ENCODE measurements around the gene NFX1. TPM values are rescaled to one million over a fixed set of nuclear protein-coding genes. Genes with fewer than 3 reads are reported as not detected.

The NFX1 gene
- total and polyA plus RNA-seq, 9 of the 15 experiments (the other 6 are each of a cell fraction or from before 2014, with no cell fraction given) = 8.8 to 38.9 (median 26.8) TPM

- no peak for TF ChIP-seq ZNF512 (tag; IDR thresholded peaks at IDR 0.05)
- TF ChIP-seq ARNT (IDR thresholded peaks at IDR 0.05) = peak in 1 of 2 experiments; percentile 26; a peak in 2 of 4 replicates
- no peak for TF ChIP-seq BCLAF1 (IDR thresholded peaks at IDR 0.05; ENCODE audit: borderline replicate concordance in 1 of 2, control insufficient read depth in 1 of 2, low read depth in 2 of 2, low read length in 1 of 2)
- peak; percentile 77 for TF ChIP-seq KDM5B (IDR thresholded peaks at IDR 0.05; ENCODE audit: insufficient replicate concordance, low read depth, low read length)
- TF ChIP-seq RB1 (IDR thresholded peaks at IDR 0.05; ENCODE audit: low read depth) = peak; percentile 61; the same call in 1 of the 2 replicates
- TF ChIP-seq NKRF (IDR thresholded peaks at IDR 0.05; ENCODE audit: borderline replicate concordance) = peak; percentile 97; the same call in 1 of the 2 replicates
- TF ChIP-seq EP300 (IDR thresholded peaks at IDR 0.05; ENCODE audit: low read length) = 0 out of 2 replicates have a peak, but pooled peaks have one; percentile 36
- no peak for TF ChIP-seq SMARCB1 (IDR thresholded peaks at IDR 0.05; ENCODE audit: insufficient read length, low read depth)
- TF ChIP-seq KDM1A (IDR thresholded peaks at IDR 0.05) = 0 out of 4 replicates have a peak, but pooled peaks of 1 of the 2 experiments have one; percentile 16
- peak; percentile 74 for TF ChIP-seq FIP1L1 (IDR thresholded peaks at IDR 0.05; ENCODE audit: low read depth, low read length, poor library complexity, severe bottlenecking)
- no peak for TF ChIP-seq KLF13 (tag; IDR thresholded peaks at IDR 0.05; ENCODE audit: borderline replicate concordance, low read depth)
- no peak for TF ChIP-seq ZBTB43 (CRISPR knock-in tag; IDR thresholded peaks at IDR 0.05)
- no peak for TF ChIP-seq SPI1 (IDR thresholded peaks at IDR 0.05; ENCODE audit: borderline replicate concordance, low read depth, low read length)
- TF ChIP-seq RBFOX2 (IDR thresholded peaks at IDR 0.05; ENCODE audit: low read depth, low read length) = peak; percentile 97
- TF ChIP-seq ZNF354B (CRISPR knock-in tag; IDR thresholded peaks at IDR 0.05) = no peak
- TF ChIP-seq CBFB (CRISPR knock-in tag; IDR thresholded peaks at IDR 0.05) = no peak
- TF ChIP-seq ETS1 (conservative IDR thresholded peaks at IDR 0.05; ENCODE audit: control insufficient read depth, low read depth, low read length) = peak; percentile 70; the same call in 1 of the 2 replicates
Measured at GRCh38 chr9:33290247-33291030, at the start of gene NFX1 (continued).

Measured in K562 (cell line).